ENCODE results near the gene SLC2A8.

Gene SLC2A8

GRCh38 chr9:127396253-127396807 lies 639 bp upstream of the SLC2A8 start:
- Histone ChIP-seq H2AFZ (ENCODE audit: low read length) (no peak overlapping the region), H3F3A (ENCODE audit: low read depth) (no peaks in the 10 kb centered on the region), H3K9me3 (ENCODE audit: insufficient read depth, low read depth, low read length) (no peaks in the 10 kb centered on the region), H3K4me1 (ENCODE audit: insufficient read depth, low read length, poor library complexity, severe bottlenecking) (no peaks in the 10 kb centered on the region), H3K79me2 (ENCODE audit: insufficient read depth, low read length) (no peaks in the 10 kb centered on the region), H3K4me3 (ENCODE audit: low read length, poor library complexity, severe bottlenecking) (no peak overlapping the region), H3K9ac (ENCODE audit: low read depth, low read length, poor library complexity, severe bottlenecking) (no peak overlapping the region), H4K20me1 (ENCODE audit: insufficient read depth, low read length, poor library complexity, severe bottlenecking) (no peaks in the 10 kb centered on the region), H3K9me2 (replicated peaks; ENCODE audit: low read depth, low read length) (no peaks in the 10 kb centered on the region), H3K36me3 (ENCODE audit: insufficient read depth, low read length) (no peaks in the 10 kb centered on the region), H3K27me3 (ENCODE audit: insufficient read depth, low read length, poor library complexity, severe bottlenecking) (peaks cover 83% of the 10 kb centered on the region), H3K4me2 (ENCODE audit: low read depth, low read length, poor library complexity, severe bottlenecking) (no peak overlapping the region)
- TF ChIP-seq, protein P1, sequence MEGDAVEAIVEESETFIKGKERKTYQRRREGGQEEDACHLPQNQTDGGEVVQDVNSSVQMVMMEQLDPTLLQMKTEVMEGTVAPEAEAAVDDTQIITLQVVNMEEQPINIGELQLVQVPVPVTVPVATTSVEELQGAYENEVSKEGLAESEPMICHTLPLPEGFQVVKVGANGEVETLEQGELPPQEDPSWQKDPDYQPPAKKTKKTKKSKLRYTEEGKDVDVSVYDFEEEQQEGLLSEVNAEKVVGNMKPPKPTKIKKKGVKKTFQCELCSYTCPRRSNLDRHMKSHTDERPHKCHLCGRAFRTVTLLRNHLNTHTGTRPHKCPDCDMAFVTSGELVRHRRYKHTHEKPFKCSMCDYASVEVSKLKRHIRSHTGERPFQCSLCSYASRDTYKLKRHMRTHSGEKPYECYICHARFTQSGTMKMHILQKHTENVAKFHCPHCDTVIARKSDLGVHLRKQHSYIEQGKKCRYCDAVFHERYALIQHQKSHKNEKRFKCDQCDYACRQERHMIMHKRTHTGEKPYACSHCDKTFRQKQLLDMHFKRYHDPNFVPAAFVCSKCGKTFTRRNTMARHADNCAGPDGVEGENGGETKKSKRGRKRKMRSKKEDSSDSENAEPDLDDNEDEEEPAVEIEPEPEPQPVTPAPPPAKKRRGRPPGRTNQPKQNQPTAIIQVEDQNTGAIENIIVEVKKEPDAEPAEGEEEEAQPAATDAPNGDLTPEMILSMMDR (conservative IDR thresholded peaks at IDR 0.05; ENCODE audit: low read length), result no peak
- no peak for TF ChIP-seq EZH2phosphoT487 (IDR thresholded peaks at IDR 0.05; ENCODE audit: borderline replicate concordance)

- H3K9me3 ChIP-seq (ENCODE audit: insufficient read depth, low read depth, low read length), result no peaks in the 10 kb centered on the region
- no peaks in the 10 kb centered on the region for H3K4me1 ChIP-seq (ENCODE audit: insufficient read depth, low read length, poor library complexity, severe bottlenecking)
- no peak overlapping the region for H3K4me2 ChIP-seq (ENCODE audit: low read depth, low read length, poor library complexity, severe bottlenecking)
- H3K27me3 ChIP-seq (ENCODE audit: insufficient read depth, low read length, poor library complexity, severe bottlenecking), result peaks cover 83% of the 10 kb centered on the region
- no peaks in the 10 kb centered on the region for H3F3A ChIP-seq (ENCODE audit: low read depth)
- H3K9ac ChIP-seq (ENCODE audit: low read depth, low read length, poor library complexity, severe bottlenecking), result no peak overlapping the region
- no peaks in the 10 kb centered on the region for H3K9me2 ChIP-seq (replicated peaks; ENCODE audit: low read depth, low read length)
- TF ChIP-seq EZH2phosphoT487 (IDR thresholded peaks at IDR 0.05; ENCODE audit: borderline replicate concordance), result no peak
- TF ChIP-seq, protein P1 (conservative IDR thresholded peaks at IDR 0.05; ENCODE audit: low read length), result no peak
- no peak overlapping the region for H3K4me3 ChIP-seq (ENCODE audit: low read length, poor library complexity, severe bottlenecking)
- H2AFZ ChIP-seq (ENCODE audit: low read length), result no peak overlapping the region
- H3K79me2 ChIP-seq (ENCODE audit: insufficient read depth, low read length), result no peaks in the 10 kb centered on the region
- no peaks in the 10 kb centered on the region for H3K36me3 ChIP-seq (ENCODE audit: insufficient read depth, low read length)
- H4K20me1 ChIP-seq (ENCODE audit: insufficient read depth, low read length, poor library complexity, severe bottlenecking), result no peaks in the 10 kb centered on the region
Observed at GRCh38 chr9:127397646-127398274, 791 bp downstream of the SLC2A8 start.

- Histone ChIP-seq H3K9me3 (ENCODE audit: insufficient read depth, low read depth, low read length) (no peaks in the 10 kb centered on the region), H4K20me1 (ENCODE audit: insufficient read depth, low read length, poor library complexity, severe bottlenecking) (no peaks in the 10 kb centered on the region), H3K9ac (ENCODE audit: low read depth, low read length, poor library complexity, severe bottlenecking) (no peak overlapping the region), H3K79me2 (ENCODE audit: insufficient read depth, low read length) (no peaks in the 10 kb centered on the region), H3K4me3 (ENCODE audit: low read length, poor library complexity, severe bottlenecking) (no peak overlapping the region), H3F3A (ENCODE audit: low read depth) (no peaks in the 10 kb centered on the region), H3K36me3 (ENCODE audit: insufficient read depth, low read length) (no peaks in the 10 kb centered on the region), H3K9me2 (replicated peaks; ENCODE audit: low read depth, low read length) (no peaks in the 10 kb centered on the region), H3K4me1 (ENCODE audit: insufficient read depth, low read length, poor library complexity, severe bottlenecking) (no peaks in the 10 kb centered on the region), H3K27me3 (ENCODE audit: insufficient read depth, low read length, poor library complexity, severe bottlenecking) (peaks cover 80% of the 10 kb centered on the region), H3K4me2 (ENCODE audit: low read depth, low read length, poor library complexity, severe bottlenecking) (no peak overlapping the region), H2AFZ (ENCODE audit: low read length) (no peak overlapping the region)
- TF ChIP-seq, protein P1 (conservative IDR thresholded peaks at IDR 0.05; ENCODE audit: low read length), result no peak
- TF ChIP-seq EZH2phosphoT487 (IDR thresholded peaks at IDR 0.05; ENCODE audit: borderline replicate concordance), result no peak
Observed at GRCh38 chr9:127398275-127398647, 1.3 kb downstream of the SLC2A8 start.
